GM04504 (cell line): ENCODE results near the gene PHC2.
A peak's percentile ranks its signal among the peaks of the same experiment; 100 is the strongest.

ENCODE experiments used
- DNase-seq: peaks from one replicate; pipeline ENCODE4 v3.0.0-alpha.2; 2012; ENCODE audit warnings: low read depth

Gene PHC2

DNA sequence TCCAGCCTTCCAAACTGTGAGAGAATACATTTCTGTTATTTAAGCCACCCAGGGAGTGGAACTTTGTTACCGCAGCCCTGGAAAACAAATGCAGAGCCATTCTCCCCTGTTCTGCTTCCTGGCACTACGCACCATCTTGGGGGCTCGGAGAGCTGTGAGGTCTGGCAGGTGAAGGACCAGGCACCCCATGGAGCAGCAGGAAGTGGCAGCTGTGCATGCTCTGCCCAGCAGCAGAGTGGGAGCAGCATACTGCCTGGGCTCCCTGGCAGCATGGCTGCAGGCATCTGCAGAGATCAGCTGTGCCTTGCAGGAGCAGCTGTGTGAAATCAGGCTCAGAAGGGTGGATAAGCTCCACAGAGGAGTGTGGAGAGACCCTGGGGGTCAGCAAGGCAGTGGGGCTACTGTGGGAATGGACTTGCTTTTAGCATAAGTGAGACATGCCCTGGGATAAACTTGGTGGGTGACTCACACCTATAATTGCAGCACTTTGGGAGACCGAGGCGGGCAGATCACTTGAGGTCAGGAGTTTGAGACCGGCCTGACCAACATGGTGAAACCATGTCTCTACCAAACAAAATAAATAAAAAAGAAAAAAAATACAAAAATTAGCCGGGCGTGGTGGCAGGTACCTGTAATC is 23.9 kb upstream of the PHC2 start:
- DNase-seq, result no peak

DNA sequence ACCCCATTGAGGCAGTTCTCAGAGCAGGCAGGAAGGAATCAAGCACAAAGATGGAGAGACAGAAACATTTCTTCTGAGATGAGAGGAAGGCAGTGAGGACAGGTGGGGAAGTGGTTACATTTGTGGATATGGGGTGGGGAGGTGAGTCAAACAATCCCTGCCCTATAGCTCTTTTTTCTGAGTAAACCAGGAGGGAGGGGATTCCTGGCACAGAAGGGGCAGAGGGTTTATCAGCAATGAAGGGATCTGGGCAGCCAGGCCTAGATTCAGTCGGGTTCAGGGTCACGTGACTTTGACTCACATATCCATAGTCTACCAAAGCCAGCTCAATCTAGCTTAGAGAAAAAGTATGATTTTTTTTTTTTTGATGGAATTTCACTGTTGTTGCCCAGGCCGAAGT is 15.7 kb upstream of the PHC2 start:
- no peak for DNase-seq

DNA sequence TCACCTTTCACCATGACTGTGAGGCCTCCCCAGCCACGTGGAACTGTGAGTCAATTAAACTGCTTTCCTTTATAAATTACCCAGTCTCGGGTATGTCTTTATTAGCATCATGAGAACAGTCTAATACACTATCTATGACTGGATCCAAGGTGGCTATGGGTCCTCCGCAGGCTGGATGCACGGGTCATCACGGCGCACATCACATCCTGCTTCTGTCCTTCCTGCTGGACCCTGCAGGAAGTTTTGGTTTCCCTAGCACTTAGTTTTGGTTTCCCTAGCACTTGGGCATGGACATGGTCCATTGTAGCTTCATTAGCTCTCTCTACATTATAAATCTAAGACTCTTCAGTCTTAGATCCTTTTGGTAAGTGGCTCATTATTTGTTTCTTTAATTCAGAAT is 14.2 kb upstream of the PHC2 start:
- no peak for DNase-seq

DNA sequence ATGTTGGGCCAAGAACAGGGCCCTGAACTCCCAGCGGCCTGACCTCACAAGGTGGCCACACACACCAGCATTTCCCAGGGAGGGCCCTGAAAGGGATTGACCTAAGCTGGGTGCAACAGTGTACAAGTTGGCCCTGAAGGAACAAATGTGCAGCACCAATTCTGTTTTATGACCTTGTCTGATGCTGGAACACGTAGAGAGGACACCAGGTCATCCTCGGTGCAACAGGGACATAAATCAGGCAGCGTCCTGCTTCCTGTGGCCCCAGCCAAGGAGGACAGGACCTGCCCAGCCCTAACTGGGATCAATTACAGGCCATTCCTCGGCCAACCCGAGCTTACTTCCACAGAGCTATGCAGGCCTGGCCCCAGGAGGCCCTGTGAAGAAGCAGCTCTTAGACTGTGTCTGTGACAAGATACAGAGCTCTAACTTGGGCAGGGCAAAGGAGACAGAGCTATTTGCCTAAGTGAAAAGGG is 12.8 kb upstream of the PHC2 start:
- DNase-seq, result peak; percentile 42

DNA sequence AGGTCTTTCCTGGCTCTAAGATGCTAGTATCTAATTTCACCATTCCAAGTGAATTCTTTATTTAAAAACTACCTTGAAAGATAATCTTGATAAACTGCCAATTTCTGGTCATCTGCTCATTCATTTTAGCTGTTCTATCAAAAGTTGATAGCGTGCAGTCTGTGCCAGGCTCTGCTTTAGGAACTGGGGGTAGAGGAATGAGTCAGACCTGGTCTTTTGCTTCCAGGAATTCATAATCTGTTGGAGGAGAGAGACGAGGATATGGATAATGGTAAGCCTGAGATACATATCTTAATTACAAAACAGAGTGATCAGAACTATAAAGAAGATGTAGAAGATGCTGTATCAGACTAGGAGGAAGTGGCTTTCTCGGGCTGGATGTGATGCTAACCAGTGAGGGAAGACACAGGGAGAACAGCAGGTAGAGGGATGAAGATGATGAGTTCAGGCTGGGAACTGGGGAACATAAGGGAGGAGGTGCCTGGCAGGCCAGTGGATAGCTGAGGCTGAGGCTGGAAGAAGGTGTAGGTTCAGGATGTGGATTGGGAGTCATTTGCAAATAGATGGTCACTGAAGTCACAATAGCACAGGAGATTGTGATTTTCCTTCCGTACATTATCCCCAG is 12.3 kb upstream of the PHC2 start:
- no peak for DNase-seq

DNA sequence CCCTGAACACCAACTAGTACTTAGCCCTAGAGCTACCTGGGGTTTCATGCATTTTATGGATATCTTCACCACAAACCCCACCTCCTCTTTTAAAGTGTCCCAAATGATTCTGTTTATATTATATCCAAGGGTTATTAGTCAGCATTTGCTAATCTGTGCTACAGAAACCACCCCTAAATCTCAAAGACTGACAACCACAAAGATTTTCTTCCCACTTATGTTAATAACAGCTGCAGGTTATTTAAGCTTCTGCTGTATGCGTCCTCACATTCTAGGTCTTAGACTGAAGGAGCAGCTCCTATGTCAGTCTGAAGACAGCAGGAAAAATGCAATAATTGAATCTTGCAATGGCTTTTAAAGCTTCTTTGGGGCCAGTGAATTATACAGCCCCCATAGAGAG is 11.2 kb upstream of the PHC2 start:
- DNase-seq, result no peak

DNA sequence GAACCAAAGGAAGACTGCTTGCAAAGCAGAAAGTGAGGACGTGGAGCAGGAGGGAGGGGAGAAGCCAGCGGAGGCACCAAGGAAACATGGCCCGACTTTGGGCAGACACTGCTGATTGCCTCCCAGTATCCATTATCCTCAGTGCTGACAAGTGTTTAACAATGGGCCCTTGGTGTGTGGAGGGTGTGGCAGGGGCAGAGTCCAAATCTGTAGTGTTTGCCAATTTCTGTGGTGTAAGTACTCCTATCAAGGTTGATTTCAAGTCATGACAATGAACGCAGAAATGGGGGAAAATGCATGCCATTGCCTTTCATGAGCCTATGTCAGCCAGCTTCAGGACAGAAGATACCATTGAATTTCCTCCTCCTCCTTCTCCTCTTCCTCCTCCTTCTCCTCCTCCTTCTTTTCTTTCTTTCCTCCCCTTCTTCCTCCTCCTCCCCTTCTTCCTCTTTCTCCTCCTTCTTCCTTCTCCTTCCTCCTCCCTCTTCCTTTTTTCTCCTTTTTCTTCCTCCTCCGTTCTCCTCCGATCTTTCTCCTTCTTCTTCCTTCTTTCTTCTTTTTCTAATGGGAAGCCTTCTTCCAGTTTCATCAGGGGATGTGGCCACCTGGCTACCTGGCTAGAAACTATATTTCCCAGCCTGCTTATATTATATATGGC is 10.3 kb upstream of the PHC2 start:
- DNase-seq, result no peak

DNA sequence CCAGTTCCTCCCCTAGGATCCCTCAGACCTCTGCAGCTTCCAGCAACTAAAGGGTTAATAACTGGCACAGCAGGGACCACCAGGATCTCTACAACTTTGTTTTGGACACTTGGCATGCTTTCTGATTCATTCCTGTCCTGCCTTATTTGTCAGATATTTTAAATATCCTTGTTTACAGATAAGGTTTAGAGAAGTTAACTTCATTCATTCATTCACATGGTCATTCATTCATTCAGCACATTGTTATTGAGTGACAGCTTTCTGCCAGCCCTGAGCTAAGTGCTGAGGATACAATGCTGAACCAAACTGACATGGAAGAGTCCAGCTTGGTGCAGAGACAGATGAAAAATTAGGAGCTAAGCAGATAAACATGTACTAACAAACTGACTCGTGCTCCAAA is 8.8 kb upstream of the PHC2 start:
- DNase-seq, result no peak

DNA sequence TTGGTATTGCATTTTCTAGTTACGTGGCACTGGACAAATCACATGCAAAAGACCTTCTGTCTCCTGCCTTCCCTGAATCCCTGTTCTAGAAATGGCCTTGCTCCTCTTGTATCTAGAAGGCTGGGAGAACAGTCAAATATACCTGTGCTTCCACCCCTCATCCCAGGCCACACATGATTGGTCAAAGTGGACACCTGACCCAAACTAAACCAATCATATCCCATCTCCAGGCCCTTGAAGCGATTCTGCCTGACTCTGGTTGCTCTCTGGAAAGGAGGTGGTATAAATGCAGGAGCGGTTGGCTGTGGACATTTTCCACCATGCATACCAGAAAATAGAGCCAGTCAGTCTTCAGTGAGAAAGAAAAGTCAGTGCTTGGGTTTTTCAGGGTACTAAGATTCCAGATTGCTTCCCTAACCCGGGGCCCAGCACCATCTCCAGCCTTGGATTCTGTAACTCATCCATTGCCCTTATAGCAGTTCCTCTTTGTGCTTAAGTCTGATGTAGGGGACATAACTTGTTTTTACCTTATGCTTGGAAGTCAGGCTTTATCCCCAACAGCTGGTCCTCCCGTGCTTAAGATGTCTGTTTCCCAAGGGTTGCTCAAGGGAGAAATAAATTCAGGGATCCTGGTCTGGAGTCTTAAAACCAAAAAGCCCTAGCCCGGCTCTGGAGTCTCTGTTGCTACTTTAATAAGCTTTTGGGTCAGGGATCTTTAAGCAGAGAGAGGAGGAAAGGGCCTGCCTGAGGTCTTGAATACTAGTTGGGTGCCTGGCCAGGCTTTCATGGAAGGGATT is 7.7 kb upstream of the PHC2 start:
- no peak for DNase-seq

DNA sequence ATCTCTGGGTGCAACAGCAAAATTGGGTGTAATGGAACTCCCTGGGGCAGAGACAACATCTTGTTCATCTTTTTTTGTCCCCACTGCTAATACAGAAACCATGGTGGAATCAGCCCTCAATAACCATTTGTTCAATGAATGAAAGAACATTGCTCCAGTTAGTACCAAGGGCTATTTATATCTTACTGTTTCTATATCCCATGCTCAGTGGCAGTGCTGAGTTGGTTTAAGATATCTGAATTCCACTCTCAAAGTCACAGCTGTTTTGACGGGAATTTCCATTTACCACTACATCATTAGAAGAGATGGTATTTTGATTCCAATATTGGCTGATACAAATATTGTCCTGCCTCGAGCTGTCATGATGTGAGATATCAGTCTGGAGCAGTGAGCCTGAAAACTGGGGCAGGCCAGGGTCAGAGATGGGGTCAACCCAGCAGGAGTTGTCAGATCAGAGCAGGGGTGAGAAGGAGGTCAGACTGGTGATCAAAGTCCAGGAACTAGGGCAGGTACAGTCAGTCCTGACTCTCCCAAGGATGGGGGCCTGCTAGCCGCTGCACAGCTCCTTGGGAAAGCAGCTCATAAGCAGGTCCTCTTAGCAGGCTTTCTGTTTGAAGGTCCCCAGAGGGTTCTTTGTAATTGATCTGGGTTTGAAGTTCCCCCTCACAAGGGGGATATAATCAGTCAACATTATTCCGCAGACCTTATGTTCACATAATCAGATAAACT is 5.8 kb upstream of the PHC2 start:
- no peak for DNase-seq

DNA sequence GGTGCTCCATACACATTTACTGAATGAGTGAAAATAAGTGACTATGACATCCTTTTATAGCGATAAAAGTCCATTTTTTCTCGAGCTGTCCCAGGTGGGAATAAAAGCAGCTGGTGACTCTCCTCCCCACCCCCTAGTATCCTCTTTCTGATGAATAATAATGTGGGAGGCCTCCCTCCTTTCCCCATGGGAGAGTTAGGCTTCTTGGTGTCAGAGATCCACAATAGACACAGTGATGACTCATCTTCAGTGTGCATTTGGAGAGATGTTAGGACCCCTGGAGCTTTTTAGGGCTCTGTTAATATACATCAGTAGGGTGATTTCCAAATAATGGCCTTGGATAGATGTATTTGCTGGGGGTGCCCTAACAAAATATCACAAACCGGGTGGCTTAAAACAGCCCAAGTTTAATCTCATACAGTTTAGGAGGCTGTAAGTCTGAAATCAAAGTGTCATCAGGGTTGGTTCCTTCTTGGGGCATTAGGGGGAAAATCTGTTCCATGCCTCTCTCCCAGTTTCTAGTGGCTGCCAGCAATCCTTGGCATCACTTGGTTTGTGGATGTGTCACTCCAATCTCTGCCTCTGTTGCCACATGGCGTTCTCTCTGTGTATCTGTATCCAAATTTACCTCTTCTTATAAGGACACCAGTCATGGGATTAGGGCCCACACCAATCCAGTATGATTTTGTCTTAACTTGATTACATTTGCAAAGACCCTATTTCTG is 4.4 kb upstream of the PHC2 start:
- no peak for DNase-seq

DNA sequence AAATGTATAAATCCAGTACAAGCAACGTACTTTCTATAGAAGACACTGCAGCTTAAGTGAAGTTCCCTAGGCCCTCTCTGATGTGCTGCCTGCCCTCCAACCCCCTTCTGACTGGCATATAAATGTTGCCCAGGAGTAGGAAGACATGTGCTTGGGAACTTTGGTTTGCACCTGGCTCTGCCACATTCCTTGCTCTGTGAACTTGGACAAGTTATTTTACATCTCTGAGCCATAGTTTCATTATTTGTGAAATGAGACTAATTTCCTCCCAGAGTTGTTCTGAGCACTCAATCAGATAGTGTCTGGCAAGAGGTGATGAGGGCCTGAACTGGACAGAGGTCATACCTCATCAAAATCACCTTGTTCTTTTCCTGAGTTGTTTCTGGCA is 3.5 kb upstream of the PHC2 start:
- DNase-seq, result no peak

DNA sequence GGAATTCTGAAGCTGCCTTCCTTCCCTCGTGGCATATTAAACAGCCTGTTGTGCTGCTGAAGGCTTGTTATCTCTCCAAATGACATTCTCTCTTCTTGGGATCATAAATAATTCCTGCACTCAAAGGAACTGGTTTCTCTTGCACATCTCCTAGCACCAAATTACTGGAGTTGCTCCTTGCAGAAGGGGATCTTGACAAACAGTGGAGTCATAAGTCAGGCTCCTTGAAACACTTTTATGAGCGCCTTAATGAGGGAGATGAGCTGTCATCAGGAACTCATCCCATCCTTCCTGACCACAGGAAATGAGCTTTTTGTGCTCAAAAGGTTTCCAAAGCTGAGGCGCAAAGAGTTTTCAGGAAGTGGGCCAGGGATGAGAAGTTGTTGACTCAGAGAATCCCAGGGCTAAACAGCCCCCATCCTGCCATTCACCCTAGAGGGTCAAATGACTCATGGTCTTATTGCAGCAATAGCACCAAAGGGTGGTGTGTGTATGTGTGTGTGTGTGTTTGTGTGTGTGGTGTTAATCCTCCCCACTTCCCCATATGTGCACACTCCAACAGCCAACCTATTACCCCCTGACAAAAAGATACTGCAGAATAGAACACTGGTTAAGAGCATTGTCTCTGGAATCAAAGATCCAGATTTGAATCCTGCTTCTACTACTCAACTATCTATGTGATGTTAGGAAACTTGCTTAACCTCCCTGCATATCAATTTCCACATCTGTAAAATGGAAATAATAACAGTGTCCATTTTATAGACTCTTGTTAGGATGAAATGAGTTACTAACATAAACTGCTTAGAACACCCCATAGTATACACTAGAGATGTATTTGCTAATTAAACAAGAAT is 2.8 kb upstream of the PHC2 start:
- peak; percentile 100 for DNase-seq

DNA sequence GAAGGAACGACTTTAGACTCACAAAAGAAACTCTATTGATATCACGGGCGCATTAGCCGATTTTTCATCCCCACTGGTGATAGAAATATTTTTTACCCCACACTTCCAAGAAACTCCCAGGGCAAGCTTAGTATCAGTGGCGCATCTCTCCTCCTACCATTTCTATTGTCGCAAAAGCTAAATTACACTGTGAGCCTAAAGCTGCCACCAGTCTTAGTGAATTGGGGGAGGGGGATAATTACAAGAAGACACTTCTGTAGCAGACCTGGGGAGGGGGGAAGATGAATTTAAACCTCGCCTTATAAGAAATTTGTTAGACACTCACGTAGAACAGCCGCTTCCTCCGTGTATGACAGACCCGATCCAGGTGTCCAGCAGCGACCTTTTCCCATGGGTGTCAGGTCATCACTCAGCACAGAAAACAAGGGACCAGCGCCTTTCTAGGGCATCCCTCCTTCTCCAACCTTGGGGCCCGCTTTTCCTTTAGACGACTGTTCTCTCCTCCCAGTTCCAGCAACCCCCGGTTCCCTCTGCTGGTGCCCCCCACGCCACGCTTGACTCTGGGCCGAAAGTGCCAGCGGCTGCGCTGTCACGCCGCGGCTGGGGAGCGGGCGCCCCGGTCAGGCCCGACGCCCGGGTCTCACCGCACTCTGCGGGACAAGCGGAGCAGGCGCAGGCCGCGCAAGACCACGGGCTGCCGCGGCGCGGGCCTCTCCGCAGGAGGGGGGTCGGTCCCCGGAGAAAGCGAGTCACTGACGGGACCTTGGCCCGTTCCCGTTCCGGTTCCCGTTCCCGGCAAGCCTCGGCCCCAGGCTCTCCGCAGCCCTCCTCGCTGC is 821 bp downstream of the PHC2 start:
- DNase-seq, result no peak

DNA sequence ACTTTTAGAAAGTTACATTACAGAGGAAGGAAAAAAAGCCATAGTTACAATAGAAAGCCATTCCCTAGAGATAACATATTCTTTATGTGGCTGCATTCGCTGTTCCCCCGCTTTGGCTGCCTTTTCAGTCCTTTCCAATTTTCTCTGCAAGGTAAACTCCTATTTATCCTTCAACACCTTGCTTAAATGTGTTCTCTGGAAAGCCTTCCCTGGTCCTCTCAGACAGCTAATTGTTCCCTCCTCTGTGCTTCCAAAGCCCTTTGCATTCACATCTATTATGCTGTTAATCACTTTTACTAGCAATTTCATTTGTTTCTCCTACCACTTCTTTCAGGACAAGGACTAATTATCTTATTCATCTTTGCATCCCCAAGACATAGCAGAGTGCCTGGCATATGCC is 1.6 kb downstream of the PHC2 start:
- DNase-seq, result no peak

DNA sequence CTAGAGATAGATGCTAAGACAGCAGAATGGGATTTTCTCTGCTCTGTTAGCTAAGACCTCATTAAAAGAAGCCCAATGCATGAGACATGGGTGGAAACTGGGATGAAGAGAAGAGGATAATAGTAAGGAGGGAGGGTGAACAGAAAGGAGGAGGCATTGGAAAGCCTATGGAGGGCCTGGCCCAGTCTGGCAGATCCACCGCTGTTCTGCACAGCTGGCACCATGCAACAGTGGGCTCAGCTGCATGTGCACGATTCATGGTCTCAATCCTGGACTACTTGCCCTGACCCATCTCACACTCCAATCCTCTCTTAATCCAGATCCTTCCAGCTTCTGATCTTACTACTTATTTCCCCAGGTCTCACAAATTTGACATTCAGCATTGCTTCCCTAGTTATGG is 2.2 kb downstream of the PHC2 start:
- no peak for DNase-seq

DNA sequence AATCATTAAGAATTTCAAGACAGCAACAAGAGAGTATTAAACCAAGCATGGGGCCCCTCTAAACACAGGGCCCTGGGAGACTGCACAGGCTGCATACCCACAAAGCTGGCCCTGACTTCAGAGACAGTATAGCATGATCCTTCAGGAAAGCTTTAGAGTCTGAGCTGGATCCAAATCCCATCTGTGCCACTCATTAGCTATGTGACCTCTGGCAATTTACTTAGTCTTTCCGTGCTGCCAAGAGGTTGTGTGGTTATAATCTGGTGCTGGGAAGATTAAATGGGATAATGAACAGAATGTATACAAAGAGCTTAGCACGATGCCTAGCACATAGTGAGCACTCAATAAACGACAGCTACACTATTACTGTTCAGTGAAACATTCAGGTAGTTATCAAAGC is 4.0 kb downstream of the PHC2 start:
- no peak for DNase-seq

DNA sequence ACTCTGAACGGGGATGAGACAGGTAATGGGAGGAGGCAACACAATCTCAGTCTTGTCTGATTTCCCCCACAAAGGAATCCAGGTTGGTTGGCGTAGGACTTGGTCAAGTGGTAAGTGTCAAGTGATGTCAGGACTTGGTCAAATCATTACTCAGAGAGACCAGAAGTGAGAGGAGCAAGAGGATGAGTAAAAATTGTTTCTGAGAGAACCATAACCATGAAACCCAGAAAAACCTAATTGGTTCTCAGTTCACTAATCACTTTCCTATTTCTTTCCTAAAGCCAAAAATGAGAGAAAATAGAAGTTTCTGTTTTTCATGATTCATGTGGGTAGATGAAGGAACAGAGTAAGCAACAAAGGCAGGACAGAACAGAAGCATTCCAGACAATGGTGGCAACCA is 5.0 kb downstream of the PHC2 start:
- DNase-seq, result no peak

DNA sequence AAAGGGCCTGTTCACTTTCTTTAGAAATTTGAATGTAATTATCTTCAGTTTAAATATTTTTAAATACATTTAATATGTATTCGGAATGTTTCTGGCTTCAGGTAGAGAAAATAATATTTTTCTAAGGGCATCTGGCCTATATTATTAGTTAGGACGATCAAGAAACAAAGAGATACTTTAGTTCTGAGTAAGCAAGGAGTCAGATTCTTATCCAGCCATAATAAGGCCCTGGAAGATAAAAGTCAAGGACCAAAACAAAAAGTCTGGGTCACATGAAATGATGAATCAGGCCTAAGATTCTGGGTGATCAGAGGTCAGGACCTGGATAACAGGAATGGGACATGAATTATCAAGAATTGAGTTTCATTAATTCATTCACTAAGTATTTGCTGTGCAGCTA is 6.3 kb downstream of the PHC2 start:
- no peak for DNase-seq

DNA sequence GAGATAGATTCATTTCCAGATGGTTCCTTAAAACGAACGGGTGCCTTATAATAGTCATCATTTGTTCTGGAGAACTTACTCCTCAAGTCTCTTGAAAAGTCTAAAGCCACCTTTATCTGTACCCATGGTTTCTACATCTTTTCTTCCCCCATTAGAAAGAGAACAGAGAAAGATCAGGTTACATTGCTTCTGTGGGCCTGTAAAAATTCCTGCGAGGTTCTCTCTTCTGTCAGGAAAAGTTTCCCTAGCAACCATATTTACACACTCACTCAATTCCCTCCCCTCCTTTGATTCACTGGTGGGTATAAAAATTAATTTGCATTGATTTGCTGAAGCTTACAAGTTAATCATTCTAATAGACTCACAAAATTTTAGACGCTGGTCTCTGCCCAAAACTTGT is 6.7 kb downstream of the PHC2 start:
- no peak for DNase-seq
